OCI-LY7 (cell line): ENCODE data around the gene ELMO1. TPM values are rescaled to one million over a fixed set of nuclear protein-coding genes. Genes with fewer than 3 reads are reported as not detected.

Source experiments
- BruUV-seq: library from RNA; stranded (reverse); fragments of 400-500 nt; replicated peaks from 2 replicates; lab custom pipeline; 2021; lab: Mats Ljungman, UMichigan
- CTCF ChIA-PET: fragments of 300-600 bp; sonication (Branson Sonifier 250); formaldehyde crosslinking; loops from one replicate; lab custom pipeline; 2022; ENCODE audit warnings: antibody characterized with exemption; ENCODE audit not compliant: unreplicated experiment; lab: Charles Lee
- POLR2A ChIA-PET: fragments of 300-600 bp; sonication (Branson Sonifier 250); formaldehyde crosslinking; loops from one replicate; lab custom pipeline; 2022; ENCODE audit warnings: antibody characterized with exemption; lab: Charles Lee
- DNase-seq: peaks from one replicate; pipeline ENCODE4 v3.0.0-alpha.2; 2015; ENCODE audit warnings: low spot score
- H2AFZ ChIP-seq: fragments of 200-600 bp; sonication (generic), shearing (Covaris generic); 2 replicates; pipeline ENCODE4 v1.6.1; 2014; ENCODE audit warnings: mild to moderate bottlenecking, antibody characterized with exemption, low read length, moderate library complexity
- H3K27ac ChIP-seq: fragments of 200-600 bp; sonication (generic); 2 replicates; pipeline ENCODE4 v1.5.1; 2014; ENCODE audit warnings: mixed run types, low read depth, mild to moderate bottlenecking, moderate library complexity, low read length, inconsistent platforms; ENCODE audit not compliant: poor library complexity, severe bottlenecking
- H3K36me3 ChIP-seq: fragments of 200-600 bp; sonication (generic); 2 replicates; pipeline ENCODE4 v1.6.1; 2014; ENCODE audit warnings: mild to moderate bottlenecking, antibody characterized with exemption, low read length, moderate library complexity, mixed read lengths; ENCODE audit not compliant: insufficient read depth
- H3K4me1 ChIP-seq: fragments of 200-600 bp; sonication (generic); 2 replicates; pipeline ENCODE4 v1.5.1; 2014; ENCODE audit warnings: mild to moderate bottlenecking, low read length; ENCODE audit not compliant: insufficient read depth, poor library complexity, severe bottlenecking
- H3K4me2 ChIP-seq: fragments of 200-600 bp; sonication (generic); 2 replicates; pipeline ENCODE4 v1.6.1; 2014; ENCODE audit warnings: mild to moderate bottlenecking, low read length
- H3K4me3 ChIP-seq: fragments of 200-600 bp; sonication (generic); 2 replicates; pipeline ENCODE4 v1.5.1; 2014; ENCODE audit warnings: mild to moderate bottlenecking, low read depth, low read length; ENCODE audit not compliant: poor library complexity, severe bottlenecking
- H3K79me2 ChIP-seq: fragments of 200-600 bp; sonication (generic); 2 replicates; pipeline ENCODE4 v1.6.1; 2016; ENCODE audit warnings: low read depth, mild to moderate bottlenecking, low read length, moderate library complexity, mixed read lengths; ENCODE audit not compliant: insufficient read depth
- H3K9me2 ChIP-seq: fragments of 200-600 bp; sonication (generic); 2 replicates; pipeline ENCODE4 v1.6.1; 2016; ENCODE audit warnings: mild to moderate bottlenecking, low read length, mixed read lengths; ENCODE audit not compliant: insufficient read depth
- H3K9me3 ChIP-seq: fragments of 200-600 bp; sonication (generic); 2 replicates; pipeline ENCODE4 v1.6.1; 2014; ENCODE audit warnings: mild to moderate bottlenecking, mixed run types, low read length, mixed read lengths
- H4K20me1 ChIP-seq: fragments of 200-600 bp; sonication (generic); 2 replicates; pipeline ENCODE4 v1.6.1; 2014; ENCODE audit warnings: mild to moderate bottlenecking, antibody characterized with exemption, low read length, moderate library complexity, mixed read lengths; ENCODE audit not compliant: insufficient read depth
- CTCF ChIP-seq: fragments of 200-600 bp; sonication (generic); conservative IDR thresholded peaks from 2 replicates; pipeline ENCODE4 v1.5.1; 2014; ENCODE audit warnings: mild to moderate bottlenecking, antibody characterized with exemption, low read length, moderate library complexity, mixed read lengths
- EZH2phosphoT487 ChIP-seq: fragments of 200-600 bp; sonication (generic); IDR thresholded peaks from 2 replicates; pipeline ENCODE4 v1.6.1; 2018; ENCODE audit warnings: low read depth, borderline replicate concordance, mild to moderate bottlenecking, mixed run types, antibody characterized with exemption, low read length, moderate library complexity, mixed read lengths
- intact Hi-C: fragments of 100-400 bp; cut with micrococcal nuclease; formaldehyde crosslinking; loops from one replicate; pipeline ENCODE4 v1.10.0; 2022; ENCODE audit not compliant: unreplicated experiment
- total RNA-seq, 2 experiments: library from RNA; depleted of rRNA in 1 of 2; stranded (reverse); fragments of >200 nt in 1 of 2; shearing (Covaris generic) in 1 of 2; gene quantifications; 2 replicates each; pipeline ENCODE4 v1.2.3, GENCODE V29; 2014 to 2022

Gene ELMO1
- total RNA-seq, 2 experiments from 2014 or later, result 101 to 103 TPM

- CTCF ChIA-PET, result no interaction called here
Measured at GRCh38 chr7:37471619-37472018, 23.0 kb upstream of the ELMO1 start.

DNA sequence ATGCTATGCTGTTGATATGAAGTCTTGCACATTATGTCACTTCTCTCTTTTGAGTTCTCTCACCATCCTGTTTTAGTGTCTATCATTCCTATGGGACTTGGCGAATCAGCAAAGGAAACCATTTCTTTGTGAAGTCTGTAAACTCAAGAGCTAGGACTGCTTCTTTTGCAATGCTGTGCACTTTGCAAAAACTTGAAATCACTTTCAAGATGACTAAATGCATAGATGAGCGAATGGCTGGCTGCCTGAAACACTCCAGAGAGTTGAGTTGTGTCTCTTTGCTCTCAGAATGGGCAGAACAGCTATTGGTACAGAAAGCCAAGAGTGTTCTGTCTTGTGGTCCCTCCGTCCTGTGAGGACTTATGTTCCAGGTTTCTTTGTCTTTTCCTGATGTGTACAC is 18.3 kb upstream of the ELMO1 start:
- Histone ChIP-seq H3K9me2 (no peaks in the 10 kb centered on the region), H3K79me2 (no peaks in the 10 kb centered on the region), H2AFZ (no peak overlapping the region), H4K20me1 (no peaks in the 10 kb centered on the region), H3K27ac (no peak overlapping the region), H3K36me3 (no peaks in the 10 kb centered on the region), H3K4me1 (no peaks in the 10 kb centered on the region), H3K4me3 (no peak overlapping the region), H3K9me3 (no peaks in the 10 kb centered on the region), H3K4me2 (no peak overlapping the region)
- CTCF ChIA-PET, result no interaction called here
- no peak for DNase-seq
- POLR2A ChIA-PET, result interaction anchor here (0.6 to 1.0 kb wide), 2 partner anchors 18 to 41 kb away, joined by 3 read pairs; no protein-coding TSS in a partner anchor
- intact Hi-C loops, result no loop called here
- BruUV-seq, result no TSS peak
- TF ChIP-seq EZH2phosphoT487 (no peak), CTCF (no peak)

More at GRCh38 chr7:37471619-37472018, 23.0 kb upstream of the ELMO1 start:
- no peak overlapping the region for H3K27ac ChIP-seq
- TF ChIP-seq EZH2phosphoT487 (no peak), CTCF (no peak)
- DNase-seq, result no peak
- POLR2A ChIA-PET, result no interaction called here
- H3K79me2 ChIP-seq, result no peaks in the 10 kb centered on the region
- no peaks in the 10 kb centered on the region for H3K9me2 ChIP-seq
- no TSS peak for BruUV-seq
- H2AFZ ChIP-seq, result no peak overlapping the region
- no peak overlapping the region for H3K4me3 ChIP-seq
- H3K9me3 ChIP-seq, result no peaks in the 10 kb centered on the region
- no peaks in the 10 kb centered on the region for H4K20me1 ChIP-seq
- no peaks in the 10 kb centered on the region for H3K4me1 ChIP-seq
- no peak overlapping the region for H3K4me2 ChIP-seq
- intact Hi-C loops, result no loop called here
- H3K36me3 ChIP-seq, result no peaks in the 10 kb centered on the region

DNA sequence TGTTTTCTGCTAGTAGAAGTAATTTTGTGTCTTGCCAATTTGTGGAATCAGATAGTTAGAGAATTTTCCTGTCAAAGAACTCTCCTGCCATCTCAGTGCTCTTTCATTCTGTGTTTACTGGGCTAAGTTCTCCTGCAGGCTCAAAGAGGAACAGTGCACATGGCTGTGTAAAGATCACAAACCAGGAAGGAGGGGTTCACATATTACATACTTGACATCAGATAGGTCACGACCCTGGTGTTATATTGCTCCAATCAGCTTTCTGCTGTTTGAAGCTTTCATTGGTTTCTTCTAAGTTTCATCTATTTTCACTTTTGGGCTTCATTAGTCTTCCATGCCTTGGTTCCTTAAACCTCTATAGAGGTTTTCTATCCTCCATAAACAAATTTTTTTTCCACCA is 13.5 kb upstream of the ELMO1 start:
- POLR2A ChIA-PET, result interaction anchor here (0.5 to 0.9 kb wide), 2 partner anchors 27 to 549 kb away, joined by 3 to 4 read pairs; no protein-coding TSS in a partner anchor
- intact Hi-C loops, result no loop called here

More for the DNA sequence above, 13.5 kb upstream of the ELMO1 start:
- H4K20me1 ChIP-seq, result no peaks in the 10 kb centered on the region
- CTCF ChIA-PET, result no interaction called here
- H3K4me2 ChIP-seq, result no peak overlapping the region
- H3K4me3 ChIP-seq, result no peak overlapping the region
- no peaks in the 10 kb centered on the region for H3K36me3 ChIP-seq
- no peaks in the 10 kb centered on the region for H3K79me2 ChIP-seq
- TF ChIP-seq CTCF, result no peak
- no peak for TF ChIP-seq EZH2phosphoT487
- no peaks in the 10 kb centered on the region for H3K9me3 ChIP-seq
- no TSS peak for BruUV-seq
- H2AFZ ChIP-seq, result no peak overlapping the region
- no peak for DNase-seq
- no peak overlapping the region for H3K27ac ChIP-seq
- no peaks in the 10 kb centered on the region for H3K4me1 ChIP-seq
- no peaks in the 10 kb centered on the region for H3K9me2 ChIP-seq
